K562 (cell line): ENCODE results near the gene C1orf167. TPM values are rescaled to one million over a fixed set of nuclear protein-coding genes. Genes with fewer than 3 reads are reported as not detected.
A peak's percentile ranks its signal among the peaks of the same experiment; 100 is the strongest.

Experiments
- ARID1B ChIP-seq: fragments of 450-650 bp; IDR thresholded peaks from 2 replicates; pipeline ENCODE4 v1.6.1; 2016; ENCODE audit warnings: antibody characterized with exemption, mild to moderate bottlenecking, inconsistent platforms
- CBX3 ChIP-seq, 2 experiments: IDR thresholded peaks; 1 replicate in 1 of 2; 2 replicates in 1 of 2; pipeline ENCODE4 v1.6.1; 2012; ENCODE audit warnings: inconsistent platforms in 2 of 2, low read length in 2 of 2, borderline replicate concordance in 1 of 2, control low read depth in 1 of 2
- CTBP1 ChIP-seq: fragments of 450-650 bp; IDR thresholded peaks from 2 replicates; pipeline ENCODE4 v1.6.1; 2016; ENCODE audit warnings: borderline replicate concordance
- CXXC5 ChIP-seq: fragments of 250-450 bp; sonication (Bioruptor Pico); IDR thresholded peaks from 2 replicates; pipeline ENCODE4 v1.8.0; 2022; ENCODE audit warnings: inconsistent platforms, mild to moderate bottlenecking, moderate library complexity
- DDX20 ChIP-seq: fragments of 450-650 bp; IDR thresholded peaks from 2 replicates; pipeline ENCODE4 v1.6.1; 2016; ENCODE audit warnings: missing genetic modification characterization, low read depth, mild to moderate bottlenecking, missing compliant biosample characterization, moderate library complexity
- FOXA1 ChIP-seq: fragments of 450-650 bp; IDR thresholded peaks from 2 replicates; pipeline ENCODE4 v1.6.1; 2016; ENCODE audit warnings: mild to moderate bottlenecking, borderline replicate concordance
- FOXP1 ChIP-seq: sonication (generic); formaldehyde crosslinking; IDR thresholded peaks from 2 replicates; pipeline ENCODE4 v1.8.0; 2022; ENCODE audit warnings: mild to moderate bottlenecking, missing genetic modification reagents
- HDAC3 ChIP-seq: fragments of 450-650 bp; IDR thresholded peaks from 2 replicates; pipeline ENCODE4 v1.6.1; 2018; ENCODE audit warnings: borderline replicate concordance, mild to moderate bottlenecking, moderate library complexity; ENCODE audit not compliant: partially characterized antibody
- HMG20A ChIP-seq: fragments of 450-650 bp; formaldehyde crosslinking; conservative IDR thresholded peaks from 2 replicates; pipeline ENCODE4 v1.4.0; 2020; ENCODE audit warnings: mild to moderate bottlenecking, mixed read lengths
- HMGN3 ChIP-seq: IDR thresholded peaks from 2 replicates; pipeline ENCODE4 v1.6.1; 2011; ENCODE audit warnings: borderline replicate concordance, low read depth, mild to moderate bottlenecking, mixed read lengths, low read length; ENCODE audit not compliant: insufficient read length; ENCODE audit errors: extremely low read depth
- MIER1 ChIP-seq: fragments of 450-650 bp; IDR thresholded peaks from 2 replicates; pipeline ENCODE4 v1.6.1; 2016; ENCODE audit warnings: antibody characterized with exemption, mild to moderate bottlenecking, low read depth
- MYNN ChIP-seq, 2 experiments: sonication (generic); formaldehyde crosslinking in 1 of 2; IDR thresholded peaks; 2 replicates each; pipeline versions ENCODE4 v1.5.0 to v1.6.1; 2016 to 2020; ENCODE audit warnings: antibody characterized with exemption in 1 of 2, missing genetic modification reagents in 1 of 2
- NRF1 ChIP-seq, 2 experiments: fragments of 450-650 bp; IDR thresholded peaks in 1 of 2; conservative IDR thresholded peaks in 1 of 2; 2 replicates each; pipeline ENCODE4 v1.6.1; 2014; ENCODE audit warnings: mild to moderate bottlenecking in 2 of 2
- RBBP5 ChIP-seq: fragments of 200-600 bp; sonication (generic); IDR thresholded peaks from 2 replicates; pipeline ENCODE4 v1.6.1; 2012; ENCODE audit warnings: borderline replicate concordance, mild to moderate bottlenecking, low read length, control low read depth, inconsistent platforms; ENCODE audit not compliant: insufficient read depth, poor library complexity, severe bottlenecking
- SPI1 ChIP-seq: IDR thresholded peaks from 2 replicates; pipeline ENCODE4 v1.6.1; 2011; ENCODE audit warnings: low read depth, low read length, control low read depth, borderline replicate concordance
- STAG1 ChIP-seq: sonication (generic); formaldehyde crosslinking; IDR thresholded peaks from 2 replicates; pipeline ENCODE4 v1.5.0; 2020; ENCODE audit warnings: missing genetic modification reagents, borderline replicate concordance
- TAF1 ChIP-seq: IDR thresholded peaks from 2 replicates; pipeline ENCODE4 v1.6.1; 2011; ENCODE audit warnings: mild to moderate bottlenecking, low read length, moderate library complexity; ENCODE audit not compliant: insufficient read depth, control insufficient read depth, severe bottlenecking; ENCODE audit errors: extremely low read depth
- TRIM24 ChIP-seq, 2 experiments: fragments of 450-650 bp; IDR thresholded peaks; 2 replicates each; pipeline ENCODE4 v1.6.1; 2016
- ZNF239 ChIP-seq: fragments of 250-450 bp; sonication (Bioruptor Pico); IDR thresholded peaks from 2 replicates; pipeline ENCODE4 v1.4.0; 2020; ENCODE audit warnings: mild to moderate bottlenecking
- ZNF3 ChIP-seq: fragments of 250-450 bp; sonication (Bioruptor Pico); IDR thresholded peaks from 2 replicates; pipeline ENCODE4 v1.5.0; 2021; ENCODE audit warnings: mild to moderate bottlenecking, moderate library complexity
- ZNF311 ChIP-seq: fragments of 250-450 bp; sonication (Bioruptor Pico); IDR thresholded peaks from 2 replicates; pipeline ENCODE4 v1.4.0; 2020; ENCODE audit warnings: mild to moderate bottlenecking, moderate library complexity
- ZNF384 ChIP-seq: IDR thresholded peaks from 2 replicates; pipeline ENCODE4 v1.6.1; 2012; ENCODE audit warnings: low read depth, low read length, improper control_type of control experiment
- ZNF561 ChIP-seq: fragments of 450-650 bp; formaldehyde crosslinking; conservative IDR thresholded peaks from 2 replicates; pipeline ENCODE4 v1.4.0; 2020; ENCODE audit warnings: mild to moderate bottlenecking, moderate library complexity
- ZNF75A ChIP-seq: fragments of 450-650 bp; formaldehyde crosslinking; IDR thresholded peaks from 2 replicates; pipeline ENCODE4 v1.4.0; 2020; ENCODE audit warnings: mild to moderate bottlenecking
- ZNF785 ChIP-seq: fragments of 250-450 bp; sonication (Bioruptor Pico); IDR thresholded peaks from 2 replicates; pipeline ENCODE4 v1.4.0; 2020; ENCODE audit warnings: mild to moderate bottlenecking
- polyA plus RNA-seq, 8 experiments: library from polyadenylated mRNA; depleted of rRNA in 4 of 8; stranded (reverse) in 5 of 8; unstranded in 3 of 8; fragments of >200 nt; fragmentation: Nextera tagmentation in 2 of 8; fragmentation: Illumina TruSeq in 1 of 8; extraction: Ambion mirVana in 2 of 8; extraction: Trizol in 1 of 8; gene quantifications; 2 replicates each; pipeline versions ENCODE4 v1.2.1 to v1.2.3, GENCODE V29; 2011 to 2014; ENCODE audit warnings: inconsistent platforms in 1 of 8, missing spikeins in 1 of 8
- total RNA-seq, 7 experiments: library from RNA; depleted of rRNA in 6 of 7; stranded (reverse); fragments of >200 nt in 6 of 7; fragmentation: Illumina TruSeq in 2 of 7; extraction: Trizol in 2 of 7; gene quantifications; 2 replicates each; pipeline versions ENCODE4 v1.2.1 to v1.2.3, GENCODE V29; 2011 to 2021; ENCODE audit warnings: low replicate concordance in 1 of 7
- TF ChIP-seq, protein P1 (sequence below): sonication (generic); formaldehyde crosslinking; IDR thresholded peaks from 2 replicates; pipeline ENCODE4 v1.8.0; 2022; ENCODE audit warnings: mild to moderate bottlenecking, missing genetic modification reagents, borderline replicate concordance
- TF ChIP-seq, protein P2 (sequence below): IDR thresholded peaks from 2 replicates; pipeline ENCODE4 v1.6.1; 2011; ENCODE audit warnings: borderline replicate concordance, low read depth, mild to moderate bottlenecking, moderate library complexity, low read length; ENCODE audit not compliant: insufficient read depth, poor library complexity, severe bottlenecking

C1orf167 gene
- total and polyA plus RNA-seq, 9 of the 15 experiments (the other 6 are each of a cell fraction or from before 2014, with no cell fraction given) = 0.22 to 0.86 (median 0.31) TPM; not detected in 2

DNA sequence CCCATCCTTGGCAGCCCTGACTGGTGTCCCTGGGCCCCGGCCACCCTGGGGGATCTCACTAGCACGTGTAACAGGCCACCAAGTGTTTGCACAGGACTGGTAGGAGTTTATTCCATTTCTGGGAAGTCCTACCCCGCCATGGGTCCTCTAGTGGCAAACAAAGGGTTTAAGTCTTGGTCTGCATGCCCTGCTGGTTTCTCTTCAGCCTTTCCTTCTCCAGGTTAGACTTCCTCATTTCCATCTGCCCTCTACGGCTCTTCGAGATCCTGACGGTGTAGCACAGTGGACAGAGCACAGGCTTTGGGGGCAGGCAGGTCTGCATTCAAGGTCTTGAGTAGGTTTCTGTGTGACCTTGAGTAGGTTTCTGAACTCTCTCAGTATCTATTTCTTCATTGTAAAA, 23.2 kb upstream of the C1orf167 start (continued):
- TF ChIP-seq ARID1B (no peak), RBBP5 (no peak), ZNF3 (CRISPR knock-in tag) (no peak), SPI1 (peak; percentile 95), HMGN3 (no peak), FOXA1 (no peak), CBX3 (IDR thresholded peaks at IDR 0.05; ENCODE audit: borderline replicate concordance in 1 of 2, low read length in 2 of 2) (no peak), TAF1 (no peak), HDAC3 (no peak), ZNF785 (no peak), STAG1 (CRISPR knock-in tag) (no peak), ZNF561 (CRISPR knock-in tag) (no peak), NRF1 (conservative IDR thresholded peaks at IDR 0.05 in 1 of 2, IDR thresholded peaks at IDR 0.05 in 1 of 2) (no peak), ZNF75A (CRISPR knock-in tag) (no peak), MIER1 (no peak), MYNN (IDR thresholded peaks at IDR 0.05) (no peak), MYNN (CRISPR knock-in tag; IDR thresholded peaks at IDR 0.05) (no peak), TRIM24 (IDR thresholded peaks at IDR 0.05) (no peak), CTBP1 (no peak), HMG20A (no peak), ZNF239 (no peak), ZNF384 (no peak), CXXC5 (CRISPR knock-in tag) (peak; percentile 38; the same call in 1 of the 2 replicates), DDX20 (tag) (no peak), FOXP1 (CRISPR knock-in tag) (no peak), ZNF311 (CRISPR knock-in tag) (no peak)
- TF ChIP-seq, protein P1, sequence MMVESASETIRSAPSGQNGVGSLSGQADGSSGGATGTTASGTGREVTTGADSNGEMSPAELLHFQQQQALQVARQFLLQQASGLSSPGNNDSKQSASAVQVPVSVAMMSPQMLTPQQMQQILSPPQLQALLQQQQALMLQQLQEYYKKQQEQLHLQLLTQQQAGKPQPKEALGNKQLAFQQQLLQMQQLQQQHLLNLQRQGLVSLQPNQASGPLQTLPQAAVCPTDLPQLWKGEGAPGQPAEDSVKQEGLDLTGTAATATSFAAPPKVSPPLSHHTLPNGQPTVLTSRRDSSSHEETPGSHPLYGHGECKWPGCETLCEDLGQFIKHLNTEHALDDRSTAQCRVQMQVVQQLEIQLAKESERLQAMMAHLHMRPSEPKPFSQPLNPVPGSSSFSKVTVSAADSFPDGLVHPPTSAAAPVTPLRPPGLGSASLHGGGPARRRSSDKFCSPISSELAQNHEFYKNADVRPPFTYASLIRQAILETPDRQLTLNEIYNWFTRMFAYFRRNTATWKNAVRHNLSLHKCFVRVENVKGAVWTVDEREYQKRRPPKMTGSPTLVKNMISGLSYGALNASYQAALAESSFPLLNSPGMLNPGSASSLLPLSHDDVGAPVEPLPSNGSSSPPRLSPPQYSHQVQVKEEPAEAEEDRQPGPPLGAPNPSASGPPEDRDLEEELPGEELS (CRISPR knock-in tag) = no peak
- TF ChIP-seq, protein P2, sequence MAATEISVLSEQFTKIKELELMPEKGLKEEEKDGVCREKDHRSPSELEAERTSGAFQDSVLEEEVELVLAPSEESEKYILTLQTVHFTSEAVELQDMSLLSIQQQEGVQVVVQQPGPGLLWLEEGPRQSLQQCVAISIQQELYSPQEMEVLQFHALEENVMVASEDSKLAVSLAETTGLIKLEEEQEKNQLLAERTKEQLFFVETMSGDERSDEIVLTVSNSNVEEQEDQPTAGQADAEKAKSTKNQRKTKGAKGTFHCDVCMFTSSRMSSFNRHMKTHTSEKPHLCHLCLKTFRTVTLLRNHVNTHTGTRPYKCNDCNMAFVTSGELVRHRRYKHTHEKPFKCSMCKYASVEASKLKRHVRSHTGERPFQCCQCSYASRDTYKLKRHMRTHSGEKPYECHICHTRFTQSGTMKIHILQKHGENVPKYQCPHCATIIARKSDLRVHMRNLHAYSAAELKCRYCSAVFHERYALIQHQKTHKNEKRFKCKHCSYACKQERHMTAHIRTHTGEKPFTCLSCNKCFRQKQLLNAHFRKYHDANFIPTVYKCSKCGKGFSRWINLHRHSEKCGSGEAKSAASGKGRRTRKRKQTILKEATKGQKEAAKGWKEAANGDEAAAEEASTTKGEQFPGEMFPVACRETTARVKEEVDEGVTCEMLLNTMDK = no peak
